HG03521 (cell line): ENCODE data around the gene TMCC1.
"Not testable (repeated sequence)": the region's sequence is repeated elsewhere in the genome, so short reads cannot be mapped to it uniquely, and the experiment has no call there.

Experiments
- ATAC-seq: cut with Tn5 transposase; IDR thresholded peaks from one replicate; pipeline ENCODE4 v1.9.1; 2021; ENCODE audit warnings: mild to moderate bottlenecking, moderate library complexity; ENCODE audit not compliant: unreplicated experiment

Gene TMCC1

DNA sequence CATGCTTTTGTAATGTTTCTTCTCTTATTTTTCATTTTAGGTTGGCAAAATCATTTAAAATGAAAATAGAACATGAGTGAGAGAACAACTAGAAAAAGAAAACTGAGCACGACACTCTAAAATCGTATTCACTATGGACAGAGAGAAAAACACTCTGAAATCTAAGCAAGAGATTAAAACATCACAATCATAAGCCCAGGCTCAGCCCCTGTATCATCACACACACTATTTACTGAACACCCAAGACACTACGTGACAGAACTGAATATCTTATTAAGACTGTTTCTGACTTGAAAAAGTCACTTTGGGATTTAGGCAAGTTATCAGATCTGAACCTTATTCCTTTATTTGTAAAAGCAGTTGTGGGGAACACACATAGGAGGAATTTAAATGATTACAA is 204.5 kb downstream of the TMCC1 start:
- ATAC-seq, result no peak

DNA sequence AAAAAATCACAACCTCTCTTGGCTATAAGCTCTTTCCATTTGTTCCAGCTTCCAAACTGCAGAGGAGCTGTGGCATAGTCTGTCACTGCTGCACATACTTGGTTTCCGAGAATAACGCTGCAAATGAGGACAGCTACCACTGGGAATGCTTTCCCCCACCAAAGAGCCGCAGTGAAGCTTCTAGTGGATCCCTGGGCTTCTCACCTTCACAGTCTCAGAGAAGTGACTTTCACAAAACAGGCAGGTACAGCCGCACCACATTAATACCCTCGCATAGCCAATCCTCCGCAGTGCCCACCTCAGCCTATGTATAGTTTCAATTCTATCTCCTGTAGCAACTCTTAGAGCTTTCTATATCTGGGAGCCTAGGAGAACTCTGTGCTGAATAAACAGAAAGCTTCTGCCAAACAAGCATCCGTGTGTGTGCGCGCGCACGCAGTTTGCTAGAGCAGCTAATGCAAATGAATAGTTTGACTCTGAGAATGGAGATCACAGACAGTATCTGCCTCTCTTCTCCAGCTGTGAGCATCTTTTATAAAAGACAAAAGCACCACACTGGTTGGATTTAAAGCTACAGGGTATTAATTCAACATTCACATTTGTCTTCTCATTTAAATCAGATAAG is 205.1 kb downstream of the TMCC1 start:
- no peak for ATAC-seq

DNA sequence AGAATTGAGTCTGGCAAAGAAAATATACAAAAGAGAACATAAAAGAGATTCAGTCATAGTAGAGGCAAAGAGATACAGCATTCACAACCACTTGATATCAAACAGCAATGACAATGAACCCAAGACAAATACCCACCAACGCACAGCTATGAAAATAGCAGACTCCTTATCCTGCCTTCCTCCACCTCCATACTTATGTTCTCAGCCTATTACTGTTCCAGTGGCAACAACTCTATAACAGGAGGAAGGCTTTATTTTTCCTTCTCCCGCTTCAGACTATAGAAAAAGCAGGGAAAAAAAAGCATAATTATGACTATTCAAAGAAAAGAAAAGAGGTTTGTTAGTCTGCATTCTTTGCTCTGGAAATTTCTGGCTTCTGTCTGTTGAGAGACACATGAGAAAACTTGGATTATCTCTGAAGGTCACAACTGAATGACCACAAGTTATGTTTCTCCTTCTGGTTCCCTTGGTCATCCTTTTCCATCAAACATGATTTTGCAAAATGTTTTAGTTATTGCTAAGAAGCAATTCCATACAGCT is 205.9 kb downstream of the TMCC1 start:
- ATAC-seq, result no peak

DNA sequence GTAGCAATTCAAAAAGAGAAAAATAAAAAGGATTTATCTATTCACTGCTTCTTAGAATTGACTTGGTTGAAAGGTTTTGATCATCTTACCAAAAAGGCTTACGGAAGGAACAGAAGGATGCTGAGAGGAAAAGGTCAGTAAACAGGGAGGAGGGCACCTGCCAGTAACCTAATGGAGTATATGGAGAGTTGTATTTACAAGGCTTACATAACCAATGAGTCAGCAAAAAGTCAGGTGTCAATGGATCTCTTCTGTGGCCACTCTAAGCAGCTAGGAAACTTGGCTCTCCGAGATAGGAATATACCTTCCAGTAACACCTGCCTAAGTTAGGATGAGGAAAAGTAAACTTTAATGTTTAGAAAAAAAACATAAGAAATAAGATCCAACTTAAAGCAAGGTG is 206.6 kb downstream of the TMCC1 start:
- ATAC-seq, result no peak

DNA sequence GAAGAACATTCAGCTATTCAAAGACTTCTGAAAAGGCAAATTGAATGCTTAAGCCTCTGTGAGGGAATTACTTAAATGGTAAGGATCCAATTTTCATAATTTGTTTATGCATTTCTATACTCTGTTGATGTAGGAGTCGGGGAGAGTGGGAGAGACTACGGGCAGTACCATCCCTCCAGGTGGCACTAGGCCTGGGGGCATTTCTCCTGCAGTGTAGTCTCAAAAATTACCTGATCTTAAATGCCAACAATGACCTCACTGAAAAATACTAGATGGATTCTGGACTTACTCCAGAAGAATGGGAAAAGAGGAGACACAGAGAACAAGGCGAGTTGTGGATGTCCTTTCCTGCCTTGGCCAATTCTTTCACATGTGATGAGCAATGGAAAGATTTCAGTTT is 209.2 kb downstream of the TMCC1 start:
- no peak for ATAC-seq

DNA sequence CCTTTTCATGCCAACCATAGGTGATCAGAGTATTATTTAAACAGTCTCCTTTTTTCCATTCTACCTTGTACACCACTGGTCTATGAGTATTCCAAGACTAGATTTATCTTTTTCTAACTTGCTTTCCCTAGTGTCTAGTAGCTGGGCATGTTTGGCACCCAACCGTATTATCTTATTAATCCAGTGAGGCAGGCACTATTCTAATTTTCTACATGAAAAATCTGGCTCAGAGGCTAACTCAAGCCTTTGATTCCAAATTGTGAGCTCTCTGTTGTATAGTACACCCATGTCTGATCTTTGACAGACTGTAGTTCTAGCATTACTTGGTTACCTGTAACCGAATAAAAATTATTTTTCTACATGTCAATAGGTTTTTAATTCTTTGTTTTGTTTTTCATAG is 210.3 kb downstream of the TMCC1 start:
- no peak for ATAC-seq

DNA sequence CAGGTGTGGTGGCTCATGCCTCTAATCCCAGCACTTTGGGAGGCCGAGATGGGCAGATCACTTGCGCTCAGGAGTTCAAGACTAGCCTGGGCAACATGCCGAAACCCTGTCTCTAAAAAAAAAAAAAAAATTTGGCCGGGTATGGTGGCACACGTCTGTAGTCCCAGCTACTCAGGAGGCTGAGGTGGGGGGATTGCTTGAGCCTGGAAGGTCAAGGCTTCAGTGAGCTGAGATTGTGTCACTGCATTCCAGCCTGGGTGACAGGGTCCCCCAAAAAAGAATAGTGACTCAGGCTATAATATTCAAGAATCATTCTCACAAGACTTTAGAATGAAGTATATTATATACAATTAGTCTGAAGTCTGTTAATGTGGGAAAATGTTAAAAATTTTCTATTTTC is 216.5 kb downstream of the TMCC1 start:
- ATAC-seq, result no peak

DNA sequence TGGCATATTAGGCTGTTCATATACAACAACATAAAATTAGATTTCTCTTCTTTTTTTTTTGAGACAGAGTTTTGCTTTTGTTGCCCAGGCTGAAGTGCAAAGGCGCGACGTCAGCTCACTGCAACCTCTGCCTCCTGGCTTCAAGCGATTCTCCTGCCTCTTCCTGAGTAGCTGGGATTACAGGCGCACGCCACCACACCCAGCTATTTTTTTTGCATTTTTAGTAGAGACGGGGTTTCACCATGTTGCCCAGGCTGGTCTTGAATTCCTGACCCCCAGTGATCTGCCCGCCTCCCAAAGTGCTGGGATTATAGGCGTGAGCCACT is 218.8 kb downstream of the TMCC1 start:
- not testable (repeated sequence) for ATAC-seq

DNA sequence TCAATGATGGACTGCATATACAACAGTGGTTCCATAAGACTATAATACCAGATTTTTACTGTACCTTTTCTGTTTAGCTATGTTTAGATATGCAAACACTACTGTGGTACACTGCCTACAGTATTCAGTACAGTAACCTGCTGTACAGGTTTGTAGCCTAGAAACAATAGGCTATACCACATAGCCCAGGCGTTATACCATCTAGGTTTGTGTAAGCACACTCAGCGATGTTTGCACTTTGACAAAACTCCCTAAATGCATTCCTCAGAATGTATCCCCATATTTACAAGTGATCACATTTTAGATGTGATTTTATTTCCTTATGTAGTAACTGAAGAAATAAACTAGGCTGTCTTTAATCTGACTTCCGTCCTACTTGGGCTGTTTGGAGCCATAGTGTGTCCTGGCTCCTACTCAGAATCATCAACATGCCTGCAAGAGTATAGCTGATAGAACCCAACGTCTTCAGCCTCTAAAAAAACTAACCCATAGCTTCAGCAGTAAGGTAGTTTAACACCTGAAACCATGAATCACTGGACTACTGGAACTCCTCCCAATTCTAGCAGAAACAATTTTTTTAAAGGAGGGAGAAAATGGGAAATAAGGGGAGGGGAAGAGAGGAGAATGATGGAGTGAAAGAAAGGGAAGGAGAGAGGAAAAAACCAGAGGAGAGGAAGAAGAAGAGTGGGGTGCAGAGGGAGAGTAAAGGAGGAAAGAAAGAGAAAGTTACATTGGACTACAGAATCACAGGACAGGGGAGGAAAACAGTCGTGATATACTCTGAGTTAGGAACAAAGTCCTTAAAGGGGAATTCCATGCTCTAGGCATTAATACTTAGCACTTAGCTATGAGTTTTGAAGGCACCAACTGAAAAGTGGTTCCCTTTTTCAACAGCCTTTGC is 219.4 kb downstream of the TMCC1 start:
- no peak for ATAC-seq

DNA sequence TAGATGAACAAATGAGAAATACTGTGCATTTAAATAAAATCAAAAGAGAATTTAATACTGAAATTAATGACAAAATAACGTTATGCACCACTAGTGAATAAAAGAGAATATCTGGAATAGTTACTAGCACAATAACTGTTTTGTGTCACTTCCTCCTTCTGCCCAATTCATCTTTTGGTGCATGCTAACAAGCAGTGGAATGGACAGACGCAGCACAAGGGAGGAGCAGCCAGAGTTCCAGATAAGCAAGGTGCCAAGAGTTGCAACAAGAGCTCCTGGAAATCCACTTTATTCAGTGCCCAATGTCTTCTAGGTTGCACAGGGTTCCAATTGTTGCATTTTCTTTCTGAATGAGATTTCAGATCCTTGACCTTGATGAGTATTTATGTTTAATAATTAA is 220.5 kb downstream of the TMCC1 start:
- ATAC-seq, result no peak

DNA sequence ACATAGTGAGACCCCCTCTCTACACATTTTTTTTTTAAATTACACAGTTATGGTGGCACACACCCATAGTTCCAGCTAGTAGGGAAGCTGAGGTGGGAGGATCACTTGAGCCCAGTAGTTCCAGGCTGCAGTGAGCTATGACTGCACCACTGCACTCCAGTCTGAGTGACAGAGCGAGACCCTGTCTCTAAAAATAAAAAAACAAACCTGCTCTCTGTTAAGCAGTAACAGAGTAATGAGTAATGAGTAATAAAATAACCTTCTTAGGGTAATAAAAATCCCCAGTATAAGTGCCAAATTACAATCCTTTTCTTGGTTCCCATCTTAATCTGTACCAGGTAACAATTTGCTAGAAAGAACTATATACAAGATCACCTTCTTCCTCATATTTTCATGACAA is 221.1 kb downstream of the TMCC1 start:
- ATAC-seq, result no peak

DNA sequence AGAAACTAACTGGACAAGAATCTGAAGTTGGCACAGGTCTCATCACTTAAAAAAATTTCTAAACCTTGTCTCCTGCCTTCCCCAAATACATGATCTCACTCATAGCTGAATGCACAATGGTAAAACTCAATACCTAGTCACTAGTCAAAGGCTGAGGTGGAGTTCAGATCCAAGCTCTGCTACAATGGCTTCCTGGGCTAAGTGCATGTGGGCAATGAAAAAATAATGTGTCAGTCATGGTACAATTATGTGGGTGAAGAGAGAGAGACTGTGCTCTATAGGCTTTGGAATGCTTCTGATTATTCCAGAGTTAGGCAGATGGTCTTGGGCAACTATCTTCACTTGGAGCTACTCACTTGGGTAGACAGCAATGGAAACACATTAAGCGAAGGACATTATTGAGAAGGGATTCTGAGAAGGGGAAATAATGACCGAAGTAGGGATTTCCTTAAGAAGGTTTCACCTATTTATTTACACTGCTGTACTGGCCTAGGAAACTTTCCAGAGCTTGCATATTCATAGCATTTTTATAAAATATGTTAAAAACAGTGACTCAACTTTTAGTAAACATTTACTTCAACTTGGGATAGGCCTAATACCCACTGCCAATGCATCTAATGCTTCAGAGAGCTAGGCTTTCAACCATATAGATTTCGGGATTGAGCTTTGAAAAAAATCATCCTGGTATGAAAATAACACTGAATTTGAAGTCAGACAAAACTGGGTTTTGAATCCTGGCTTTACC is 228.3 kb downstream of the TMCC1 start:
- ATAC-seq, result no peak

DNA sequence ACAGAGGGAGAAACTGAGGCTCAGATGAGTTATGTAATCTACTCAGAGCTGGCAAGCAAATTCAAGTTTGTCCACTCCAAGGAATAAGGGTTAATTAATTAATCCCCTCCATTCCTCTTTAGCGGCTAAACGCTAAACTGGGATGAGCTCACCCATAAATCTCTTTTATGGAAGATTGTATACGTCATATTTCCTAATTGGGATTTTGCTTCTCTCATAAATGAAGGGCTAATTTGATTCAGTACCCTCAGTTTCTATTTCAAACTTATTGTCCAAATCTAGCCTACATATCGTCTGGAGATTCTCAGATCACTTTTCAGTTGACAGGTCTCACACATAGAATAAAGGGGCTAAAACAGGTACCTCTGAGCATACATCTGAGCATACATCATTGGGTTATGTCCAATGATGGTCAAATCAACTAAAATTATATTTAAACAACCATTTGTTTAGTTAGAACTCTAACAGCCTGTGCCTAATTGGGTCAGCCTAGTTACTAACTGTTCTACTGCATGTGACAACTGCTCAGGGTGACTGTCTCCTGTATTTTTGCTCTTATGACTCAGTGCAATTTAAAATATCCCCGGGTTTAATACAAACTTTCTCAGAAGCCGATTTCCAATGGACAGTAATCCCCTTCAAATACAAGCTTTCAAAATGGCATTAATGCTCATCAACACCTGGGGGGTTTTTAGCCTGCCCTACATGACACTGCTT is 229.4 kb downstream of the TMCC1 start:
- no peak for ATAC-seq

DNA sequence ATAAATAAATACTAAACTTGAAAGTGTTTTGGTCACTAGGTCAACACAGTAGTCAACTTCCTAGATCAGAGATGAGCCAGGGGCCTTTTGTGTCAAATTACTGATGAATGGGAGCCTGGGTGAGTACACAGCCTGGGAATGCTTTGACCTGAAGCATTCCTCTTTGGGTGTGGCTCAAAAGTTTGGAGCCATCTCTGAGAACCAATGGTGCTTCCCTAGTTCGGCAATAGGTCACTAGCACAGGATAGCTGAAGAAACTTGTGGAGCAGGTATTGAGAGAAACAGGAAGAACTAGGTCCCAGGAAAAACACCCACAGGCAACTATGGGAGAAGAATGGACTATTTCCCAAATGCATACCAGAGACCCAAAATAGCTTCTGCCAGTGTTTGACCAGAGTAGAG is 230.5 kb downstream of the TMCC1 start:
- no peak for ATAC-seq

DNA sequence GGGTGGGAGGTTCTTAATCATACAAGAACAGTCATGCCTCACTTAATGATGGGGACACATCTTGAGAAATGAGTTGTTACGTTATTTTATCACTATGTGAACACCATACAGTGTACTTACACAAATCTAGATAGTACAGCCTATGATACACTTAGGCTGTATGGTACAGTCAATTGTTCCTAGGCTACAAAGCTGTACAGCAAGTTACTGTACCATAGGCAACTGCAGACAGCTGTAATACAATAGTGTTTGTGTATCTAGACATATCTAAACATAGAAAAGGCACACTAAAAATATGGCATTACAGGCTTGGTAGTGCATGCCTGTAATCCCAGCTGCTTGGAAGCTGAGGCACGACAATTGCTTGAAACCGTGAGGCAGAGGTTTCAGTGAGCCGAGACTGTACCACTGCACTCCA is 231.3 kb downstream of the TMCC1 start:
- no peak for ATAC-seq

DNA sequence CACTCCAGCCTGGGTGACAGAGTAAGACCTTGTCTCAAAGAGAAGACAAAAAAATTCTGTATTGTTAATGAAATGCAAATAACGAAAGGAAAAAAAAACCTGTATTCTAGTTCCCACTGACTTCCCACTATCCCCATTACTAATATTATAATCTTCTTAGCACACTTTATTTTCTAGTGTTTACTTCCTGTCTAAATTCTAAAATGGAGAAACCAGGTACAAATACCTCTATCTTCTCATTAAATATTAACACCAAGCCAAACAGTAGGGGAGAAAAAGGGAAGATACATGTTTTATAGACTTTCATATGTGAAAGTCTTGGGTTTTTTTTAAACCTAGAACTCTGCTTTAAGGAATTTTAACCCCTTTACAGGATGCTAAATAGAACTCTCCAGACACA is 231.7 kb downstream of the TMCC1 start:
- no peak for ATAC-seq

DNA sequence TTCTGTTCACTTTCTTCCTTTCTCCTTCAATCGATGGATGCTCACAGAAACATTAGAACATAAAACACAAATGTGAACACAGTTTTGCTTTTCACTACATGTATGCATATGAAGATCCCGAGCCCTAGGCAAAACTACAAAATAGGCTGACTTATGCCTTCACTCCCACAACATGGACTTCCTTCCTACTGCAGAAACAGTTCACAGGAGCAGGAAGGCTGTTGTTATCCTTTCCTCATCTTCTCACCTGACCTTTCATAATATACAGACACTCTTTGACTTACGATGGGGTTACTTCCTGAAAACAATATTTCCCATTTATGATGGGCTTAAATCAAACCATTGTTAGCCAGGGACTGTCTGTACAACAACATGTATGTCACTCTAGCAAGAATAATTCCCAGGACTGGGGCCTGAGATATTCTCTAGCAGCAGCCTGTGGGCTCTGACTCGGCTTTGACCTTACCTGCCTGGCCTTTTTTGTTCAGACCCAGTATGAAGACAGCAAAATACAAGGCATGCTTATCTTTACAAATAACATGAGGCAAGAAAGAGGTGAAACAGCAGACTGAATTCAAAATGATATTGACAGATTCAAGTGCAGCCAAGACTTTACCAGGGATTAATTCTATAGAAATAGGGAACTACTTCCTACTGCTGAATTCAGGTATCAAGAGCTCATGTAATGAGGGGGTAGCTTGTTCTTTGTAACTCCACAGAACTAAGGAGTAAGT is 235.2 kb downstream of the TMCC1 start:
- ATAC-seq, result no peak

DNA sequence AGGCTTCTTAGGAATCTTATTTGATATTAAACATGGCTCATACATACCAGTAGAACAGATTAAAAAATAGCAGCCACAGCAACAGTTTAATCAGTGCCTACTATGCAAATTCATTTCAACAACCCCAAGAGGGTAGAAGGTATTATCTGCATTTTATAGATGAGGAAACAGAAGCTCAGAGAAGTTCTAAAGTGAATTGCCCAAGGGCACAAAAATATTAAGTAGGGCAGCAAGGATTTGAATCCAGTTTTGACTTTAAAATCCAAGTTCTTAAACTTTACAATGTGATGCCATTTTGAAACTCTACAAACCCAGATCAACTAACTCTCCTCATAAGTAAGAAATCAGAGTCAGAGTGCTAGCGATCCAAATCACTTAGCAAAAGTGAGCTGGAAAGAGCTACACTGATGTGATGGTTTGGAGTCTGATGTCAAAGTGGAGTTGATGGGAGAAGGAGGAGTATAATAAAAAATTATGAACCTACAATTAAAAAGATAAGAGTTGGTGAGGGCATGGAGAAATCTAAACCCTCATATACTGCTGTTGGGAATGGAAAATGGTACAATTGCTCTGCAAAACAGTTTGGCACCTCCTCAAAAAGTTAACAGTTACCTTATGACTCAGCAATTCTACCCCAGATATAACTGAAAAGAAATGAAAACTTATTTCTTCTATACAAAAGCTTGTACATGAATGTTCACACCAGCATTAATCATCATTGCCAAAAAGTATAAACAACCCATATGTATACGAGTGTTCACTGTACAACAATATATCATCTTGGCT is 236.1 kb downstream of the TMCC1 start:
- ATAC-seq, result no peak

DNA sequence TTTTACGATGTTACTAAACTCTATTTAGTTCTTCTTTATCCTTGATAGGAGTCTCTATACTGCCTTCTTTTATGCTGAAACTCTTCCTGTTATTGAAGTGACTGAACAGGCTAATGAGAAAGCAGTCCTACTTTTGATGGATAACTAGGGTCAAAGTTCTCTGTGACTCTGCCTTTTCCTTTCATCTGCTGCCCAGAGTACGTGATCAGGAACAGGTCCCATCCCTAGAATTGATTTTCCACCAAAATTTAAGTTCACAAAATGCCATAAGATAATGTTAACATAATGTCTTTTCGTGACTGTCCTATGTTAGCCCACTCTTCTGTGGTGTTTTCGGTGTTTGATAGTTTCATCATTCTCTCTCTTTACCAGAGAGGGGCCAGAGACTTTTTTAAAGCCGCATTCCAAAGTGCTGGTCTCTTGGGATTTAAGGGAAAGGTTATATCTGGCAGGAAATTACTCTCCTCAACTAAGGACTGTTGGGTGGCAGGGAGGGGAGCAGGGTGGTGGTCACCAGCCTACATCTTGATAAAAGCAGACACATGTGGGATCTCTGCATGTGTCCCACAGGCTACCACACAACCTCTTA is 236.8 kb downstream of the TMCC1 start:
- no peak for ATAC-seq
